Forelimb muscle (tissue), 1 donor: ENCODE results near the gene PPARA. TPM values are rescaled to one million over a fixed set of nuclear protein-coding genes. Genes with fewer than 3 reads are reported as not detected.

Source experiments
- DNase-seq: peaks from one replicate; pipeline ENCODE4 v3.0.0-alpha.2; 2013; ENCODE audit warnings: low read depth
- polyA plus RNA-seq: library from polyadenylated mRNA; unstranded; fragments of 120-200 nt; gene quantifications from one replicate; pipeline ENCODE4 v1.2.1, GENCODE V29; 2013; ENCODE audit not compliant: insufficient read length

The PPARA gene
- polyA plus RNA-seq, 1 donor = 22.8 TPM

DNA sequence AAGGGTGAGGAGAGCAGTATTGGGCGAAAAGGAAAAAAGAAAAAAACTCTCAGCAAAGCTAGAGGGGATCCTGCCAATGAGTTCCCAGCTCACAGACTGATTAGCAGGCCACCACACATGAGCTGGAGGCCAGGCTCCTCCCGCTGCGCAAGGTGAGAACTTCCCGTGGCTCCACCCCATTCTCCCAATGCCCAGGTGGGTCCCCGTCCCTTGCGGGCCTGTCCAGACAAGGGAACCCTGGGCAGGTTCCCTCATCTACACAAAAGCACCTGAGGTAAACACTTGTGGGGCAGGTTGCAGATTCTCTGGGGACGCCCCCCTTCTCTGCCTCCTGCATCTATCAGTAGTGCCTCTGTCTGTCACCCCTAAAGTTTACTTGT lies 53.3 kb downstream of the PPARA start:
- DNase-seq = no peak

DNA sequence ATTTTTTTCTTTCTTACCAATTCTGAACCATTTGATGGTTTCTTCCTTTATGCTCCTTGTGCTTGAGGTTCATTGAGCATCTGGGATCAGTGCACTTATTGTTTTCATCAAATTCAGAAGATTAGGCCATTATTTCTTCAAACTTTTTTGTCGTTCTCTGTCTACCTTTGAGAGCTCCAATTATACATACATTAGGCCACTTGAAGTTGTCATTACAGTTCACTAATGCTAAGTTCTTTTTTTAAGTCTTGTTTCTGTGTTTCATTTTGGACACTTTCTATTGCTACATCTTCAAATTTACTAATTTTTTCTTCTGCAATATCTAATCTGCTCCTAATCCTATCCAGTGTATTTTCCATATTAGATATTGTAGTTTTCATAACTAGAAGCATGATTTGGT lies 58.9 kb downstream of the PPARA start:
- no peak for DNase-seq

GRCh38 chr22:46212195-46212594 lies 61.9 kb downstream of the PPARA start:
- DNase-seq = no peak

DNA sequence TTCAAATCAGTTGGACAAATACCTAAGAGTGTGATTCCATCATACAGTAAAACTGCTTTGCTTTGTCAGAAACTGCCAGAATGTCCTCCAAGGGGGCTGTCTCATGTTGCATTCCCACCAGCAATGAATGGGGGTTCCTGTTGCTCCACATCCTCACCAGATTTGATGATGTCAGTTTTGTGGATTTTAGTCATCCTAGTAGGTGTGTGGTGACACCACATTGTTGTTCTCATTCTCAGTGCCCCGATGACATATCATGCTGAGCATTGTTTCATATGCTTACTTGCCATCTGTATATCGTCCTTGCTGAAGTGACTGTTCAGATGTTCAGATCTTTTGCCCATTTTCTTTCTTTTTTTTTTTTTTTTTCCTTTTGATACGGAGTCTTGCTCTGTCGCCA lies 62.7 kb downstream of the PPARA start:
- DNase-seq = no peak

DNA sequence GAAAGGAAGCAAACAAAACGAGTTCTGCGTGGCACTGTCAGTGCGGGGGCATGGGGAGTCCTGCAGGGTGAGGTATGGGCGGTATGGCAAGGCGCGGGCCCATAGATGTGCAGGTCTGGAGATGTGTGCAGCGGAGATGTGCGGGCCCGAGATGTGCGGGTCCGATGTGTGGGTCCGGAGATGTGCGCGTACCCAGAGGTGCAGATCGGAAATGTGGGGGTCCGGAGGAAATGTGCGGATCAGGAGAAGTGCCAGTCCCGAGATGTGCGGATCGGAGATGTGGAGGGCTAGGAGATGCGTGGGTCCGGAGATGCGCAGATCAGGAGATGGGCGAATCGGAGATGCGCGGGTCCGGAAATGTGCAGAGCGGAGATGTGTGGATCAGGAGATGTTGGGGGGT lies 63.8 kb downstream of the PPARA start:
- DNase-seq = no peak

GRCh38 chr22:46214616-46215015 lies 64.3 kb downstream of the PPARA start:
- DNase-seq = no peak

DNA sequence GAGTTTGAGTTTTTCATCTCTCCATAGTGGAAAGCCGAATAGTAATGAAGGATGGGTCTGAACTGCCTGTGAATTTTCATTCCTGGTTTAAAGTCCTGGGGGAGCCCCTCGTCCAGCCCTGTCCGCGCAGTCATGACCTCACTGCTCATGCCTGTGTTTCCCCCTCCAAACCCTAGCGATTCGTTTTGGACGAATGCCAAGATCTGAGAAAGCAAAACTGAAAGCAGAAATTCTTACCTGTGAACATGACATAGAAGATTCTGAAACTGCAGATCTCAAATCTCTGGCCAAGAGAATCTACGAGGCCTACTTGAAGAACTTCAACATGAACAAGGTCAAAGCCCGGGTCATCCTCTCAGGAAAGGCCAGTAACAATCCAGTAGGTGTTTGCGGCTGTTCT lies 69.3 kb downstream of the PPARA start:
- DNase-seq = no peak

GRCh38 chr22:46220921-46221320 lies 70.6 kb downstream of the PPARA start:
- DNase-seq = no peak

DNA sequence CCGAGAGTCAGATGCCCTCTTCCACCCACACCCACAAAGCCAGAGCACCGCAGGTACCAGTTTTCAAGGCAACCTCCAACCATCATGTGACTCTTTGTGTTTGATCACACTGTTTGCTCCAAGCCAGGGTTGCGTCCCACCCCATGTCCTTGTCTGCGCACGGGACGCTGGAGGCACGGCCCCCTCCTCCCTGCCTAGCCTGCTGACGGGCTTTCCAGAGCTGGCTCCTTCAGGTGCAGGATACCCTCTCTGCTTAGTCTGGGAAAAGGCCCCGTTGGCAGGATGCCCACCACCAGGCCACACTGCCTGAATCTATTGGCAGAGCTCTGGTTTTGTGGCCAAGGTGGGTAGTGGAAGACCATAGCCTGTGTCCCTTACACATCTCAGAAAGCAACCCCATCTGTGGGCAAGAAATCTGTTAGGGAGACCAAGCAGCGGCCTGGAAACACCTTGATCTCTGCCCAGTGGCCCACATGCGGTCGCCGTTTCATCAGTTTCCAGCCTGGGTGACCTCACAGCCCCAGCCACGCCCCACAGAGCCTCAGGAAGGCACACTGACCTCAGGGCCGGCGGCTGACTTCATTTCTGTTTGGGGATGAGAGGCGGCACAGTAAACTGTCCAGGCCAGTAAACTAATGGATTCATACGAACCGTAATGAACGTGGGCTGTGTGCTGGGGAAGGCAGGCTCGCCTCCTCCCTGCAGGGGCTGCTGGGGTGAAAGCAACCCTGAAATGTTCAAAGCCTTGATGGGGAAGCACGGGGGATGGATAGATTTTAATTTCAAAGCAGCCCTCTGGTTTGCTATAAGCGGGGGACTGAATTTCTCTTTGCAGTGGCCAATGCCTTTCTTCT lies 73.9 kb downstream of the PPARA start:
- no peak for DNase-seq

- DNase-seq = no peak
These were observed 74.6 kb downstream of the PPARA start for GRCh38 chr22:46224898-46225290.

DNA sequence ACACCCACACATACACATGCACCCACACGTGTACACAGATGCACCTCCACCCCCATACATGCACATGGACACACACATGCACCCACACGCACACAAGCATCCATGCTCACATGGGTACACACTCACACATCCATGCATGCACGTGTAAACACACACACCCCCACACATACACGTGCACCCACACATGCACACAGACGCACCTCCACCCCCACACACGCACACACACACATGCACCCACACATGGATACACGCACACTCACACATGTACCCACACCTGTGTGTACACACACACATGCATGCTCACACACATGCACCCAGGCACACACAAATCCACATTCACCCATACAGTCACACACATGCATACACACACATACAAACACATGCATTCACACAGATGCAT lies 75.3 kb downstream of the PPARA start:
- no peak for DNase-seq

DNA sequence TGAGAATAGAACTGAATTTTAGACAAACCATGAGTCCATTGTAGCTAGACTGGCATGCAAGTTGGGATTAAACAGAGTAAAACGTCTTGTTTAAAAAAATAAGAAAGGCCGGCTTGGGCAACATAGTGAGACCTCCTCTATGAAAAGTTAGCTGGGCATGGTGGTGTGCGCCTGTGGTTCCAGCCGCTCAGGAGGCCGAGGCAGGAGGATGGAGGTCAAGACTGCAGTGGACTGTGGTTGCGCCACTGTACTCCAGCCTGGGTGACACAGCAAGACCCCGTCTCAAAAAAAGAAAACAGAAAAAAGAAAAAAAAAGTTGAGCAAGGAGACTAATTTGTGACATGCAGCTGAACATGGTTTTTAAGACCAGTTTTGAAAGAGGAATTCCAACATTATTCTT lies 76.3 kb downstream of the PPARA start:
- DNase-seq = no peak

GRCh38 chr22:46229701-46230100 lies 79.4 kb downstream of the PPARA start:
- DNase-seq = no peak

- no peak for DNase-seq
These were observed 80.1 kb downstream of the PPARA start for GRCh38 chr22:46230262-46230901.

DNA sequence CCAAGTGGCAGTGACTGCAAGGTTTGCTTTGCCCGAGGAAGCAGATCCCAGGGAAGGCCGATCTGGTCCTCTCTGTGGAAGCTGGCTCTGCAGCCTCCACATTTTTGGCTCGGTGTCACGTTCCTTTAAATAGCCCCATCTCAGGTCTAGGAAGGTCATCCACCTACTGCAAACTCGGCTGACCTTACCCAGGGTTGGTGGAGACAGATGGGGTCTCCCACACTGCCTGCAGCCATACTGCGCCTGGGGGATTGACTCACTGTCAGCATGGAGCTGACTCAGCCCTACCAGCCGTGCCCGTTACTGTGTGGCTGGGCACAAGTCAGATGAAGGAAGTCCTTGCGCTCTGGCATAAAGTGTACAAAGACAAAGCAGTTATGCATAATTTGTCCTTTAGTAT lies 82.9 kb downstream of the PPARA start:
- DNase-seq = no peak

GRCh38 chr22:46234969-46235368 lies 84.6 kb downstream of the PPARA start:
- DNase-seq = no peak

DNA sequence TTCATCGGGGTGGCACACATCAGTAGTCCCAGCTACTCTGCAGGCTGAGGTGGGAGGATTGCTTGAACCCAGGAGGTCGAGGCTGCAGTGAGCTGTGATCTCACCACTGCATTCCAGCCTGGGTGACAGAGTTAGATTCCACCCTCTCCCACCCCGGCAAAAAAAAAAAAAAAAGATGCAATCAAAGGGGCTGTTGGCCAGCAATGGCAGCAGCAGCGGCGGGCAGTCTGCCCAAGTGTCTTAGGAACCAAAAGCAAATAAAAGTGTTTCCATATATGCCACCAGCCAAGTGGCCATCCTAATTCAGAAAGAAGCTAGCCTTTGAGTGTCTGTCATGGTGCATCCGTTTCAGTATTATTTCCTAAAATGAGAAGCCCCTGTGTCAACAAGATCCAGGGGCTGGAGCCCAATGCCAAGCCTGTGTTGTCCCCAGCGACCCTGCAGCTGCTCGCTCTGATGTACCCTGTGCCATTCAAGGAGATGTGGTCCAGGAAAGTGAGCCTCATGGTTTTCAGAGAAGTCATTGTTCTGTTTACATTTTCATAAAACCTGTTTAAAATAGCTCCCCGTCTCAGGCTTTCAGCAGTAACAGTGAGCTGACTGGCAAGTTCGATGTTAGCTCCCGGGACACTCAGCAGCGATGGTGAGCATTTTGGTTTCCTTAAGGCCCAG lies 87.3 kb downstream of the PPARA start:
- DNase-seq = no peak

GRCh38 chr22:46238541-46238940 lies 88.2 kb downstream of the PPARA start:
- DNase-seq = no peak

DNA sequence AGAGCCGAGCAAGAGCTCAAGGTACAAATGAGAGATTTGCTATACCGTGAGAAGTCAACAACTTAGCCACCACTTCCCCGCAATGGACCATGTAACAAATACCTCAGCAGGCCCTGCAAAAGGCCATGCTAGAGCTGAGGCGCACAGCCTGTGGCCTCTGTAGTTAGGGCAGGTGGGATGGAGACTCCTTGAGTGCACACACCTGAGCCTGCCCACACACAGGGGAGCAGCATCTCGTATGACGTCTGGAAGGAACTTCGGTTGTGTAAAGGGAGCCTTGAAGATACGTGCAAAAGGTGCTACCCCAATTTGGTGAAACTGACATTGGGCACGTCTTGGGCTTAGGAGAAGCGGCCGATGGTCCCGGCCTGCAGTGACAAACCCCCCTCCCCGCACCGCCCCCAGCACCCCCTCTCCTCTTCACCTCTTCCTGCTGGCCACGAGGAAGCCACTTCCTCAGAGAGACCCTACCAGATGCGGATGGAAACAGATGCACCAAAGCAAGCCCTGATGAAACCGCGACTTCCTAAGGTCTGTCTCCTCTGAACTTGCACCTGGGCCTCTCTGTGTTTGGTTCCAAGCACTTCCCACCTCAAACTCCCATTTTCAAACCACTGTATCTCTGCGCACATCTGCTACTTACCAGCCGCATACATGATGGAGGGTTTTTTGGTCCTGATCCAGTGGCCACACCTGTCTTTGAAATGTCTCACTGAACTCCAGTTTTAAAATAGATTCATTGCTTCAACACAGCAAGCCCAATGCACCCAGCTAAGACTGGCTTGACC lies 89.1 kb downstream of the PPARA start:
- no peak for DNase-seq

DNA sequence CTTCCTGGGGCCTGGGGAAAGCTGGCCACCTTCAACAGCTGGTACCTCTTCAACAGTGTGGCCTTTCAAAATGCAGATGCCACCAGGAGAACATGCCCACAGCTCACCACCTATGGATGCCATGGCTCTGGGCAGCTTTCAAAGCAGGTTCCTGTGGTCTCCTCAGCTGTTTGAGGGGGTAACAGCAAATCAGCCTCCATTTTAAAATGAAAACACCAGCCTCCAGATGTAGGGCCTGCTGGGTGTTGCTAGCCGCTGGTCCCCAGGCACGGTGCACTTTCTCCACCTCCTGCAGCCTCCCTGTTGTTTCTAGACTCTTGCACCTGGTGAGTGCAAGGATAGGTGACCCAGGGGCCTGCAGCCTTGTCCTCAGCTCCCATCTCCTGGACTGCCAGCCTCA lies 89.7 kb downstream of the PPARA start:
- no peak for DNase-seq

- no peak for DNase-seq
These were observed 90.2 kb downstream of the PPARA start for GRCh38 chr22:46240506-46240905.

DNA sequence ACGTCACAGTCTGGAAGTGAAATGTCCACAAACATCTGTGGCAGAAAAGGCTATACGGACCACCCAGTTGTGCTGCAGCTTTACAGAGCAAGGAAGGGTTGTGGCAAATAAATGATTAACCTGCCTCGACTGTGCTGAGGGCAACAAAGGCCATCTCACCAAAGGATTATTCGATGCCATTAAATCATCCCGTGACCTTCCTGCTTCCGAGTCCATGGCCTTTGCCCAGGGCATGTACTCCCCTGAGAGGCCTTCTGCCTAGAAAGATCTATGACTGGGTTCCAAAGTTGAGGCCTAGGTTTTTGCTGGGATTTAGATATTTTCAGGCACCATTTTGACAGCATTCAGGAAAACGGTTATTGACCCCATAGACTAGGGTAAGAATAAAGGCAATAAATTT lies 90.6 kb downstream of the PPARA start:
- no peak for DNase-seq
